Measurements from ENCODE around the gene STIM1.

GRCh38 chr11:4083198-4083597 lies 227.7 kb downstream of the STIM1 start:
- no peak for TF ChIP-seq CTCF (IDR thresholded peaks at IDR 0.05)
- TF ChIP-seq TCF7L2 (IDR thresholded peaks at IDR 0.05; ENCODE audit: low read depth, low read length), result no peak

Measured in Panc1 (cell line).